Sigmoid colon (tissue), 7 donors: ENCODE data around the gene DUSP28. TPM values are rescaled to one million over a fixed set of nuclear protein-coding genes. Genes with fewer than 3 reads are reported as not detected.

ENCODE experiments used
- DNase-seq: peaks from one replicate; pipeline ENCODE4 v3.0.0-alpha.2; 2019
- H3K27ac ChIP-seq, 4 donors: fragments of 200-600 bp; sonication (generic); one replicate each; pipeline ENCODE4 v1.5.1; 2016 to 2019; ENCODE audit warnings: mild to moderate bottlenecking in 1 of 4
- H3K27me3 ChIP-seq, 3 donors: fragments of 200-600 bp; sonication (generic); one replicate each; pipeline ENCODE4 v1.5.1; 2019; ENCODE audit warnings: mild to moderate bottlenecking in 1 of 3
- H3K36me3 ChIP-seq, 4 donors: fragments of 200-600 bp; sonication (generic); one replicate each; pipeline ENCODE4 v1.5.1; 2016 to 2019
- H3K4me1 ChIP-seq, 4 donors: fragments of 200-600 bp; sonication (generic); one replicate each; pipeline ENCODE4 v1.5.1; 2017 to 2019
- H3K4me3 ChIP-seq, 4 donors: fragments of 200-600 bp; sonication (generic); one replicate each; pipeline ENCODE4 v1.5.1; 2017 to 2019; ENCODE audit warnings: mild to moderate bottlenecking in 2 of 4, moderate library complexity in 1 of 4
- H3K9me3 ChIP-seq, 4 donors: fragments of 200-600 bp in 3 of 4; sonication (generic) in 3 of 4; one replicate each; pipeline versions ENCODE4 v1.5.1 to v1.6.1; 2013 to 2019
- EP300 ChIP-seq, 4 donors: sonication (generic); formaldehyde crosslinking; IDR thresholded peaks; one replicate each; pipeline ENCODE4 v1.6.1; 2017; ENCODE audit warnings: antibody characterized with exemption in 4 of 4
- POLR2A ChIP-seq, 2 donors: fragments of 450-650 bp; IDR thresholded peaks; one replicate each; pipeline ENCODE4 v1.6.1; 2016; ENCODE audit warnings: antibody characterized with exemption in 2 of 2, mild to moderate bottlenecking in 2 of 2, moderate library complexity in 2 of 2
- POLR2AphosphoS5 ChIP-seq, 4 donors: sonication (generic); formaldehyde crosslinking; IDR thresholded peaks; one replicate each; pipeline ENCODE4 v1.6.1; 2017; ENCODE audit warnings: antibody characterized with exemption in 4 of 4
- WGBS, 2 donors: extraction: QIAGEN DNeasy Blood & Tissue Kit; methylation state at CpG; one replicate each; pipeline ENCODE4 v1.1.7; 2013; 5-methylcytosine and 5-hydroxymethylcytosine counted together
- intact Hi-C: fragments of 100-400 bp; cut with DNase I; formaldehyde crosslinking; loops from one replicate; pipeline ENCODE4 v1.15.1; 2023
- polyA plus RNA-seq, 3 donors: library from polyadenylated mRNA; stranded (reverse); fragments of 200-250 nt; gene quantifications; one replicate each; pipeline ENCODE4 v1.2.3, GENCODE V29; 2013
- total RNA-seq, 4 donors: library from RNA; depleted of rRNA; stranded (reverse); fragments of >200 nt; gene quantifications; one replicate each; pipeline ENCODE4 v1.1.0, GENCODE V29; 2016
- TF ChIP-seq, protein P1 (sequence below), 4 experiments: fragments of 450-650 bp in 3 of 4; fragments of 200-600 bp in 1 of 4; IDR thresholded peaks; one replicate each; pipeline ENCODE4 v1.5.1; 2016 to 2019; ENCODE audit warnings: antibody characterized with exemption in 4 of 4, mild to moderate bottlenecking in 3 of 4, moderate library complexity in 2 of 4
- donor health status: healthy with polysubstance abuse.
- donor health status: Bipolar disorder and iron deficiency.
- donor health status: healthy.

DUSP28 gene
- total and polyA plus RNA-seq, 7 donors, result 4.6 to 10.2 (median 5.4) TPM

DNA sequence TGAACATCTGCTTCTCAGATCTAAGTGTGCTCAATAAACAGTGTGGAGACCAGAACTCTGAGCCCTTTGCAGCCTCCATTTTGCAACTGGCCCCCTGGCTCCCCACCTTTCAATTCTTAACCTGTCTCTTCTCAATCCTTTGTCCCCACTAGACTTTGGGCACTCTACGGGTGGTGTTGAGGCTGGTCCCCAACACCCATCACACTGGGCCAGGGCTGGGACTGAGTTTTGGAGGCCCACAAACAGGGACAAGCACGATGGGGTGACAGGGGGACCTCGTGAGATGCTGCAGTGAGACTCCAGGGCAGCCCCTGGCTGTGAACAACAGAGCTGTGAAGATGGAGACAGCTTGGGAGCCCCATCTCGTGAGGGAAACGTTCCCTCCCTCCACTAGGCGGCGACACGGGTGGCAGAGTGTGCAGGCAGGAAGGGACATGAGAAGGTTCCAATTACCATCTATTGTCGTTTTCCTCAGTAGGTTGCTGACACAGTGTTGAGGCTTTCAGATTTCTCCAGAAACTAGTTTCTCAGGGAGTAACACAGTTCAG is 3.5 kb upstream of the DUSP28 start:
- no peak for TF ChIP-seq EP300 (IDR thresholded peaks at IDR 0.05)
- TF ChIP-seq POLR2AphosphoS5 (IDR thresholded peaks at IDR 0.05), result no peak
- TF ChIP-seq, protein P1, sequence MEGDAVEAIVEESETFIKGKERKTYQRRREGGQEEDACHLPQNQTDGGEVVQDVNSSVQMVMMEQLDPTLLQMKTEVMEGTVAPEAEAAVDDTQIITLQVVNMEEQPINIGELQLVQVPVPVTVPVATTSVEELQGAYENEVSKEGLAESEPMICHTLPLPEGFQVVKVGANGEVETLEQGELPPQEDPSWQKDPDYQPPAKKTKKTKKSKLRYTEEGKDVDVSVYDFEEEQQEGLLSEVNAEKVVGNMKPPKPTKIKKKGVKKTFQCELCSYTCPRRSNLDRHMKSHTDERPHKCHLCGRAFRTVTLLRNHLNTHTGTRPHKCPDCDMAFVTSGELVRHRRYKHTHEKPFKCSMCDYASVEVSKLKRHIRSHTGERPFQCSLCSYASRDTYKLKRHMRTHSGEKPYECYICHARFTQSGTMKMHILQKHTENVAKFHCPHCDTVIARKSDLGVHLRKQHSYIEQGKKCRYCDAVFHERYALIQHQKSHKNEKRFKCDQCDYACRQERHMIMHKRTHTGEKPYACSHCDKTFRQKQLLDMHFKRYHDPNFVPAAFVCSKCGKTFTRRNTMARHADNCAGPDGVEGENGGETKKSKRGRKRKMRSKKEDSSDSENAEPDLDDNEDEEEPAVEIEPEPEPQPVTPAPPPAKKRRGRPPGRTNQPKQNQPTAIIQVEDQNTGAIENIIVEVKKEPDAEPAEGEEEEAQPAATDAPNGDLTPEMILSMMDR (IDR thresholded peaks at IDR 0.05), result peak in 1 of 4 experiments; percentile 7
- TF ChIP-seq POLR2A (IDR thresholded peaks at IDR 0.05), result no peak
- no peak for DNase-seq
- intact Hi-C loops, result loop anchor here (5.0 kb wide), 2 partner anchors 41 to 324 kb away; no protein-coding TSS in a partner anchor
- Histone ChIP-seq H3K27me3 (peaks cover 0 to 19% (median 0%) of the 10 kb centered on the region in 3 donors), H3K27ac (no peak overlapping the region), H3K4me3 (peak overlapping the region in 1 of 4 donors; percentile 53), H3K4me1 (peaks cover 2 to 41% (median 30%) of the 10 kb centered on the region in 4 donors), H3K9me3 (no peaks in the 10 kb centered on the region), H3K36me3 (peaks cover 0 to 5% (median 0%) of the 10 kb centered on the region in 4 donors)
- WGBS, 2 donors, result 64 to 69% methylated on average over 9 of the region's 9 CpGs

GRCh38 chr2:240557101-240557751 is 2.9 kb upstream of the DUSP28 start:
- Histone ChIP-seq H3K4me1 (peaks cover 2 to 46% (median 36%) of the 10 kb centered on the region in 4 donors), H3K36me3 (peaks cover 0 to under 1% (median 0%) of the 10 kb centered on the region in 4 donors), H3K27ac (no peak overlapping the region), H3K9me3 (no peaks in the 10 kb centered on the region), H3K4me3 (peak overlapping the region; percentile 13 to 53 (median 43)), H3K27me3 (peaks cover 0 to 19% (median 0%) of the 10 kb centered on the region in 3 donors)
- intact Hi-C loops, result loop anchor here (5.0 kb wide), 2 partner anchors 40 to 325 kb away; no protein-coding TSS in a partner anchor
- DNase-seq, result no peak
- TF ChIP-seq, protein P1 (IDR thresholded peaks at IDR 0.05), result no peak
- TF ChIP-seq POLR2AphosphoS5 (IDR thresholded peaks at IDR 0.05), result no peak
- TF ChIP-seq POLR2A (IDR thresholded peaks at IDR 0.05), result no peak
- TF ChIP-seq EP300 (IDR thresholded peaks at IDR 0.05), result no peak
- WGBS, 2 donors, result 39 to 62% methylated on average over 51 of the region's 51 CpGs

- H3K4me3 ChIP-seq, result peak within 1 kb of the TSS; percentile 13 to 53 (median 43)
- no peaks in the 10 kb centered on the region for H3K9me3 ChIP-seq
- DNase-seq, result peak; percentile 73
- H3K36me3 ChIP-seq, result peaks cover 0 to 6% (median 0%) of the 10 kb centered on the region in 4 donors
- peaks cover 0 to 19% (median 0%) of the 10 kb centered on the region in 3 donors for H3K27me3 ChIP-seq
- WGBS, 2 donors, result 7 to 8% methylated on average over 47 of the region's 47 CpGs
- intact Hi-C loops, result loop anchor here (5.0 kb wide), 2 partner anchors 39 to 326 kb away; no protein-coding TSS in a partner anchor
- TF ChIP-seq, protein P1 (IDR thresholded peaks at IDR 0.05), result no peak
- TF ChIP-seq POLR2AphosphoS5 (IDR thresholded peaks at IDR 0.05) (no peak), POLR2A (IDR thresholded peaks at IDR 0.05) (no peak), EP300 (IDR thresholded peaks at IDR 0.05) (no peak)
- no peak within 1 kb of the TSS for H3K27ac ChIP-seq
- peaks cover 2 to 46% (median 38%) of the 10 kb centered on the region in 4 donors for H3K4me1 ChIP-seq
Measured at GRCh38 chr2:240557808-240558207, 2.3 kb upstream of the DUSP28 start, which contains the start of gene ANKMY1. Gene ANKMY1, minus strand, starts transcription at chr2:240557988. Its CDS starts 653 bp downstream, at chr2:240557335.

DNA sequence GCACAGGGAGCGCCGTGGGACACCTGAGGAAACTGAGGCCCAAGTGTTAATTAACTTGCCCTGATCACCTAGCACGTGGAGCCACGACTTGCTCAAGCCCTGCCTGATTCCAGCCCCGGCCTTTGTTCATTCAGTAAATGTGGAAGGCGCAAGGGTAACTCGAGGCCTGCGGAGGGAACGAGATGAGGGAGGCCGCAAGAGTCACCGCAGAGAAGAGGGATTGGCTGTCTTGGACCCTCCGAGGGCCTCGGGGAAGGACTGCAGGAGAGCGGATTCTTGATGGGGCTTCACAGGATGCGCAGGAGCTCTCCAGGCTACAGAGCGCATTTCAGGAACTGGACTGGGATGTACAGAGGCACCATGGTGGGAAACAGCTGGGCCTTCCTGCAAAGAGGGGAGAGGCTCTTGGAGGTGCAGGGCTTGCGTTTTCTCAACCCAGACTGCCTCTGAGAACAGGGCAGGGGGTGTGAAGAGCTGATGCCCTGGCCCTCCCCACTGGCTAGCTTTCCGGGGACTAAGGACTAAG is 1.9 kb upstream of the DUSP28 start:
- Histone ChIP-seq H3K9me3 (no peaks in the 10 kb centered on the region), H3K36me3 (peaks cover 0 to 9% (median 0%) of the 10 kb centered on the region in 4 donors), H3K27me3 (peaks cover 0 to 19% (median 0%) of the 10 kb centered on the region in 3 donors), H3K4me1 (peaks cover 2 to 46% (median 38%) of the 10 kb centered on the region in 4 donors), H3K27ac (no peak overlapping the region), H3K4me3 (peak overlapping the region in 3 of 4 donors; percentile 34 to 53 (median 52))
- TF ChIP-seq EP300 (IDR thresholded peaks at IDR 0.05) (no peak), POLR2A (IDR thresholded peaks at IDR 0.05) (no peak), POLR2AphosphoS5 (IDR thresholded peaks at IDR 0.05) (no peak)
- TF ChIP-seq, protein P1 (IDR thresholded peaks at IDR 0.05), result no peak
- 84 to 85% methylated on average over 18 of the region's 18 CpGs for WGBS, 2 donors
- intact Hi-C loops, result loop anchor here (5.0 kb wide), 2 partner anchors 39 to 326 kb away; no protein-coding TSS in a partner anchor
- peak; percentile 42 for DNase-seq
